Gastrocnemius medialis (tissue), 4 donors: ENCODE data around the gene ROPN1B. TPM values are rescaled to one million over a fixed set of nuclear protein-coding genes. Genes with fewer than 3 reads are reported as not detected.
"Not testable (repeated sequence)": the region's sequence is repeated elsewhere in the genome, so short reads cannot be mapped to it uniquely, and the experiment has no call there.

Experiments used
- ATAC-seq, 2 donors: fragments of 150-250 bp; one replicate each; pipeline ENCODE4 v1.9.1; 2016
- DNase-seq, 2 donors: peaks; one replicate each; pipeline ENCODE4 v3.0.0-alpha.2; 2019
- H3K27ac ChIP-seq, 4 donors: fragments of 200-600 bp; sonication (generic); 1 replicate in 1 of 4; 2 replicates in 3 of 4; pipeline ENCODE4 v1.5.1; 2016 to 2018; ENCODE audit warnings: mild to moderate bottlenecking in 2 of 4, moderate library complexity in 1 of 4
- H3K27me3 ChIP-seq, 3 donors: fragments of 200-600 bp; sonication (generic) in 2 of 3; 1 replicate in 1 of 3; 2 replicates in 2 of 3; pipeline versions ENCODE4 v1.5.1 to v1.6.0; 2016 to 2019; ENCODE audit warnings: mild to moderate bottlenecking in 1 of 3, moderate library complexity in 1 of 3
- H3K36me3 ChIP-seq, 2 donors: fragments of 200-600 bp; sonication (generic) in 1 of 2; one replicate each; pipeline ENCODE4 v1.5.1; 2017 to 2018
- H3K4me1 ChIP-seq, 2 donors: fragments of 200-600 bp; sonication (generic) in 1 of 2; one replicate each; pipeline ENCODE4 v1.5.1; 2016 to 2017; ENCODE audit warnings: mild to moderate bottlenecking in 2 of 2
- H3K4me3 ChIP-seq, 4 donors: fragments of 200-600 bp; sonication (generic) in 3 of 4; 1 replicate in 1 of 4; 2 replicates in 3 of 4; pipeline ENCODE4 v1.5.1; 2016 to 2019; ENCODE audit warnings: mild to moderate bottlenecking in 2 of 4
- H3K9me3 ChIP-seq, 3 donors: fragments of 200-600 bp; sonication (generic) in 2 of 3; 1 replicate in 1 of 3; 2 replicates in 2 of 3; pipeline ENCODE4 v1.5.1; 2016 to 2019
- CTCF ChIP-seq, 5 experiments: fragments of 450-650 bp in 3 of 5; fragments of 200-600 bp in 2 of 5; sonication (generic) in 2 of 5; IDR thresholded peaks in 4 of 5; conservative IDR thresholded peaks in 1 of 5; 1 replicate in 4 of 5; 2 replicates in 1 of 5; pipeline ENCODE4 v1.5.1; 2016 to 2019; ENCODE audit warnings: antibody characterized with exemption in 5 of 5, mild to moderate bottlenecking in 3 of 5, moderate library complexity in 3 of 5
- in situ Hi-C, 4 donors: fragments of 200-750 bp; cut with MboI; loops; one replicate each; pipeline versions ENCODE4 v1.15.0 to v1.8.0; 2017; ENCODE audit warnings: low sequenced_read_pairs in 4 of 4
- intact Hi-C: fragments of 100-400 bp; cut with DNase I; formaldehyde crosslinking; loops from one replicate; pipeline ENCODE4 v1.15.1; 2023; ENCODE audit warnings: low total_unique reads
- total RNA-seq, 4 donors: library from RNA; depleted of rRNA; stranded (reverse); fragments of >200 nt; gene quantifications; one replicate each; pipeline versions ENCODE4 v1.1.0 to v1.2.3, GENCODE V29; 2016

ROPN1B gene
- total RNA-seq: 1 to 10 TPM in 1 of 4 donors, under 1 TPM in 1, not detected in 2; 0.66 to 1.3 TPM

DNA sequence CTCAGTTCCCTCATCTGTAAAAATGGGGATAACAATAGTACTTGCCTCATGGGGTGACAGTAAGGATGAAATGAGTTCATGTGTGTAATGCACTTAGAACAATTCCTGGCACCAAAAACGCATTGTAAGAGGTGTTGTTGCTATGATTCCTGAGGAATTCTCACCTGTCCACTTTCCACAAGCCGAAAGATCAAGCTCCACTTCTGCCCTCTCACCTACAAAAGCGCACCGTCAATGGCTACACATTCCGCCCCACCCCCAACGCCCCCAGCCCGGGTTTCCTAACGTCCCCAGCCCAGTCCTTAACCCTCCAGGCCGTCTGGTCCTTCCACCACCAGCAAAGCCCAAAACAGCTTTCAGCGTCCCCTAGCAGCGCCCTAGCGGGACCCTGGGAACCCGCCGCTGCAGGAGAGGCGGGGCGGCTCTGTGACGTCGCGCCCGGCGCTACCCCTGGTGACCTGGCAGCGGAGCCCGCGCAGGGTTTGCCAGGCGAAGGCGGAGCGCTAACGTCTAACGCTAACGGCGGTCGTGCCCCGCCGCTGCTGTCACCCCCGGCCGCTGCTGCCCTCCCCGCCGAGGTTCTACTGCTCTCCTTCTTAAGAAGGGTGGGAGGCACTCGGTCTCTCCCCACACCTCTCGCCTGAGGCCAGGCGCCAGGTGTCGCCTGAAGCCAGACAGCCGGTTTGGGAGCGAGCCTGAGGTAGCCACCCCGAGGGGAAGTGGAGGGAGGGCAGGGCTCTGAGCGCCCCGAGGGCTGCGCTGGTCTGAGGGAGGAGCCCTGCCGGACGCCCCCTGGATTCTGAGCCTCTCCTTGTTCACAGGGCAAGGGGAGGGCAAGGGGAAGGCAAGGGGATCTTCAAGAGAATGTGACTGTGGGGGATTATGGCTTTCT is at the start of gene ROPN1B:
Gene ROPN1B (plus strand): TSS at position 478 of the 892 bp plus-strand sequence. CDS start 2,877 bp downstream, outside the sequence.
- H3K9me3 ChIP-seq, H3K36me3 ChIP-seq, H3K27ac ChIP-seq, in situ Hi-C loops, intact Hi-C loops, H3K27me3 ChIP-seq, H3K4me1 ChIP-seq, DNase-seq: not testable (repeated sequence)
- peak; percentile 74 to 79 for ATAC-seq
- peak within 1 kb of the TSS in 1 of 4 donors; percentile 39 for H3K4me3 ChIP-seq

DNA sequence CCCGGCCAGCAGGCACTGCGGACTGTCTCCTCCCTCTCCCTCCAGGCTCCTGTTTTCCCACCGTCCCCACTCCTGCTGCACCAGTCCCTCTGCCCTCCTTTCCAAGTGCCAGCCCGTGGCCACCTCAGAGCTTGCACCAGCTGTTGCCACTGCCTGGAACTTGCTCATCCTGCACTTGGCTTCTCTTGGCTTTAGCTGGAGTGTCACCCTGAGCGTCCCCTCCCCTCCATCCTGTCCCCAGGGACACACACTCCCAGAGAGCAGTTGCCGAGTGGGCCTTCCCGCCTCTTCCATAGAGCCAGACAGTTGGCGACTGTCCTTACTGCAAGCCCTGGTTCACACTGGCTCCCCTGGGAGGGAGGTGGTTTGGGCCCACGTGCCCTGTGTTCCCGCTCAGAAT is 48.8 kb upstream of the ROPN1B start:
- H3K27ac ChIP-seq, in situ Hi-C loops, DNase-seq, ATAC-seq, H3K4me3 ChIP-seq, H3K4me1 ChIP-seq, H3K9me3 ChIP-seq, intact Hi-C loops, H3K27me3 ChIP-seq, H3K36me3 ChIP-seq: not testable (repeated sequence)

GRCh38 chr3:125920751-125921279 is 48.2 kb upstream of the ROPN1B start:
- H3K4me1 ChIP-seq, in situ Hi-C loops, H3K36me3 ChIP-seq, intact Hi-C loops, H3K27me3 ChIP-seq, H3K9me3 ChIP-seq, H3K27ac ChIP-seq, DNase-seq, ATAC-seq, H3K4me3 ChIP-seq: not testable (repeated sequence)

- TF ChIP-seq CTCF (IDR thresholded peaks at IDR 0.05 in 4 of 5, conservative IDR thresholded peaks at IDR 0.05 in 1 of 5): peak; percentile 36 to 67 (median 55)
- ATAC-seq, H3K36me3 ChIP-seq, intact Hi-C loops, H3K4me1 ChIP-seq, H3K27me3 ChIP-seq, H3K9me3 ChIP-seq, H3K27ac ChIP-seq, H3K4me3 ChIP-seq, in situ Hi-C loops: not testable (repeated sequence)
- DNase-seq: peak; percentile 17 to 42
Observed at GRCh38 chr3:125921712-125922111, 47.3 kb upstream of the ROPN1B start.

DNA sequence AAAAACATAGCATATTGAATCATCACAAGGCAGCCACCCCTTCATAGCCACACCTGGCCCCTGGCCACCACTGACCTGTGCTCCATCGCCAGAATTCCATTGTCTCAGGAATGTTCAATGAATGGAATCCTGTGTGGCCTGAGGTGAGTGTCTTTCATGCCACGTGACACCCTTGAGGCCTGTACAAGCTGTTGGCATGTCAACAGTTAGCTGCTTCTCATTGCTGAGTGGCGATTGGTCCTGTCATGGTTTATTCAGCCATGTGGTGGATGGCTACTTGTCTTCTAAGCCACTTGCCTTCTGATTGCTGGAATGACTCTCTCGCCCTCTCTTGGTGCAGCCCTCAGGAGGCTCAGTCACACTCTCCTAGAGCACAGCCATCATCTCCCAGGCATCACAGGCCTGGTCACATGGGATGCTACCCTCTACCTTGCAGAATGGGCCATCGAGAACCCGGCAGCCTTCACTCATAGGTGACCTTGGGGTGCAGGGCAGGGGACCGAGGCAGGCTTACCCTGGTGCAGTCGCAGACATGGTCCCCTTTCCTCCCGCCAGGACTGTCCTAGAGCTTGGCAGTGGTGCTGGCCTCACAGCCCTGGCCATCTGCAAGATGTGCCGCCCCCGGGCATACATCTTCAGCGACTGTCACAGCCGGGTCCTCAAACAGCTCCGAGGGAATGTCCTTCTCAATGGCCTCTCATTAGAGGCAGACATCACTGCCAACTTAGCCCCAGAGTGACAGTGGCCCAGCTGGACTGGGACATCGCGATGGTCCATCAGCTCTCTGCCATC is 45.5 kb upstream of the ROPN1B start:
- in situ Hi-C loops, H3K36me3 ChIP-seq, H3K4me3 ChIP-seq, H3K9me3 ChIP-seq, ATAC-seq, H3K27me3 ChIP-seq, DNase-seq, intact Hi-C loops, H3K27ac ChIP-seq, H3K4me1 ChIP-seq: not testable (repeated sequence)

GRCh38 chr3:125924276-125924675 is 44.7 kb upstream of the ROPN1B start:
- ATAC-seq, H3K4me3 ChIP-seq, H3K36me3 ChIP-seq, H3K27me3 ChIP-seq, intact Hi-C loops, DNase-seq, H3K27ac ChIP-seq, in situ Hi-C loops, H3K4me1 ChIP-seq, H3K9me3 ChIP-seq: not testable (repeated sequence)

DNA sequence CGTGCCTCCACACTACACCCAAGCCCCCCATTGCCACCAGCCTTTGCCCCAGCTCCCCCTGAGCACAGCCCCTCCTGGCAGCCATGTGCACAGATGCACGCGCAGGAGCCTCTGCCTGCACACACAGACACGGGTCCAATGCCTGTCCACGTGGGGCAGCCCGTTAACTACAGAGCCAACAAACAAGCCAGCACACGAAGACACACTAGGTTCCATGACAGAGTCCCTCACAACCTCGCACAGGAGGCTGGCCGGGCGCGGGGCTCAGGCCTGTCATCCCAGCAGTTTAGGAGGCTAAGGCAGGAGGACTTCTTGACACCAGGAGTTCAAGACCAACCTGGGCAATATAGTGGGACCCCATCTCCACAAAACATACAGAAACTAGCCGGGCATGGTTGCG is 43.3 kb upstream of the ROPN1B start:
- ATAC-seq, H3K9me3 ChIP-seq, H3K27me3 ChIP-seq, H3K36me3 ChIP-seq, intact Hi-C loops, H3K4me1 ChIP-seq, H3K27ac ChIP-seq, H3K4me3 ChIP-seq, in situ Hi-C loops, DNase-seq: not testable (repeated sequence)
